Lower lobe of right lung (tissue), 2 donors: ENCODE measurements around the gene MRPL20. TPM values are rescaled to one million over a fixed set of nuclear protein-coding genes. Genes with fewer than 3 reads are reported as not detected.

Source experiments
- ATAC-seq, 2 donors: fragments of 200-7000 bp; cut with Tn5 transposase; one replicate each; pipeline ENCODE4 v1.9.1; 2020 to 2022; ENCODE audit warnings: mild to moderate bottlenecking in 2 of 2, moderate library complexity in 2 of 2
- DNase-seq: peaks from one replicate; pipeline ENCODE4 v3.0.0-alpha.2; 2020
- H3K27ac ChIP-seq: fragments of 200-600 bp; one replicate; pipeline ENCODE4 v1.8.0; 2022
- H3K27me3 ChIP-seq: fragments of 200-600 bp; one replicate; pipeline ENCODE4 v1.8.0; 2022; ENCODE audit warnings: low read depth
- H3K36me3 ChIP-seq: fragments of 200-600 bp; one replicate; pipeline ENCODE4 v1.8.0; 2022; ENCODE audit warnings: mild to moderate bottlenecking
- H3K4me1 ChIP-seq: fragments of 200-600 bp; one replicate; pipeline ENCODE4 v1.8.0; 2022
- H3K4me3 ChIP-seq: fragments of 200-600 bp; one replicate; pipeline ENCODE4 v1.8.0; 2022; ENCODE audit warnings: mild to moderate bottlenecking
- H3K9me3 ChIP-seq: fragments of 200-600 bp; one replicate; pipeline ENCODE4 v1.8.0; 2022
- intact Hi-C: fragments of 100-400 bp; cut with DNase I; formaldehyde crosslinking; loops from one replicate; pipeline ENCODE4 v1.11.0; 2022
- total RNA-seq: library from RNA; stranded (reverse); fragmentation: NEBNext Ultra II Directional; extraction: Animal tissue kit (Norgen Biotek cat#: 25700); gene quantifications from one replicate; pipeline ENCODE4 v1.2.1, GENCODE V29; 2021
- TF ChIP-seq, protein P1 (sequence below): fragments of 200-600 bp; IDR thresholded peaks from one replicate; pipeline ENCODE4 v1.8.0; 2022; ENCODE audit warnings: antibody characterized with exemption, mild to moderate bottlenecking
- donor health status: DM: no; HTN: yes; CAD: no; lungs with severe emphysema.

MRPL20 gene
- total RNA-seq, 1 donor from 2014 or later = 79.8 TPM

DNA sequence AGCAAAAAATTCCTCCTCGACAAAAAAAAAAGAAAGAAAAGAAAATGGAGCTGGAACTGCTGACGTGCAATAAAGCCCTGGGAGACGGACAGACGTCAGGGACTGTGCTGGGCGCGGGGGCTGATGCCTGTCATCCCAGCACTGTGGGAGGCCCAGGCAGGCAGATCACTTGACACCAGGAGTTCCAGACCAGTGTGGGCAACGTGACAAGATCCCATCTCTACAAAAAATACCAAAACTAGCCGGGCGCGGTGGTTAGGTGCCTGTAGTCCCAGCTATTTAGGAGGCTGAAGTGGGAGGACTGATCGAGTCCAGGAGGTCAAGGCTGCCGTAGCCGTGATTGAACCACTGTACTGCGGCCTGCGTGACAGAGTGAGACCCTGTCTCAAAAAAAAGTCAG, 17.6 kb upstream of the MRPL20 start:
- H3K4me1 ChIP-seq = peaks cover 8% of the 10 kb centered on the region
- ATAC-seq (no peak), DNase-seq (no peak)
- peaks cover 4% of the 10 kb centered on the region for H3K27me3 ChIP-seq
- TF ChIP-seq, protein P1, sequence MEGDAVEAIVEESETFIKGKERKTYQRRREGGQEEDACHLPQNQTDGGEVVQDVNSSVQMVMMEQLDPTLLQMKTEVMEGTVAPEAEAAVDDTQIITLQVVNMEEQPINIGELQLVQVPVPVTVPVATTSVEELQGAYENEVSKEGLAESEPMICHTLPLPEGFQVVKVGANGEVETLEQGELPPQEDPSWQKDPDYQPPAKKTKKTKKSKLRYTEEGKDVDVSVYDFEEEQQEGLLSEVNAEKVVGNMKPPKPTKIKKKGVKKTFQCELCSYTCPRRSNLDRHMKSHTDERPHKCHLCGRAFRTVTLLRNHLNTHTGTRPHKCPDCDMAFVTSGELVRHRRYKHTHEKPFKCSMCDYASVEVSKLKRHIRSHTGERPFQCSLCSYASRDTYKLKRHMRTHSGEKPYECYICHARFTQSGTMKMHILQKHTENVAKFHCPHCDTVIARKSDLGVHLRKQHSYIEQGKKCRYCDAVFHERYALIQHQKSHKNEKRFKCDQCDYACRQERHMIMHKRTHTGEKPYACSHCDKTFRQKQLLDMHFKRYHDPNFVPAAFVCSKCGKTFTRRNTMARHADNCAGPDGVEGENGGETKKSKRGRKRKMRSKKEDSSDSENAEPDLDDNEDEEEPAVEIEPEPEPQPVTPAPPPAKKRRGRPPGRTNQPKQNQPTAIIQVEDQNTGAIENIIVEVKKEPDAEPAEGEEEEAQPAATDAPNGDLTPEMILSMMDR = no peak
- intact Hi-C loops = no loop called here
- no peaks in the 10 kb centered on the region for H3K9me3 ChIP-seq
- no peak overlapping the region for H3K4me3 ChIP-seq
- H3K27ac ChIP-seq = no peak overlapping the region
- no peaks in the 10 kb centered on the region for H3K36me3 ChIP-seq

DNA sequence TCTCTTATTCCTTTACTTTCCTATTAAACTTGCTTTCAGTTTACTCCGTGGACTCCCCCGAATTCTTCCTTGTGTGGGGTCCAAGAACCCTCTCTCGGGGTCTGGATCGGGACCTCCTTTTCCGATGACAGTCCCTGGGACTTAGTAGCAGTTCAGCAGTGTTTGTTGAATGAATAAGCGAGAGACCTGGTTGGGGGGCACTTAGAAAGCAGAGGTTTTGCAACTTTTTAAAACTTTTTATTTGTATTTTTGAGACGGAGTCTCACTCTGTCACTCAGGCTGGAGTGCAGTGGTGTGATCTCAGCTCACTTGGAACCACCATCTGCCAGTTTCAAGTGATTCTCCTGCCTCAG, 16.1 kb upstream of the MRPL20 start:
- Histone ChIP-seq H3K36me3 (no peaks in the 10 kb centered on the region), H3K27ac (no peak overlapping the region), H3K9me3 (no peaks in the 10 kb centered on the region), H3K27me3 (peaks cover 4% of the 10 kb centered on the region), H3K4me3 (no peak overlapping the region), H3K4me1 (peaks cover 14% of the 10 kb centered on the region)
- TF ChIP-seq, protein P1 = no peak
- no peak for ATAC-seq
- no peak for DNase-seq
- intact Hi-C loops = no loop called here

DNA sequence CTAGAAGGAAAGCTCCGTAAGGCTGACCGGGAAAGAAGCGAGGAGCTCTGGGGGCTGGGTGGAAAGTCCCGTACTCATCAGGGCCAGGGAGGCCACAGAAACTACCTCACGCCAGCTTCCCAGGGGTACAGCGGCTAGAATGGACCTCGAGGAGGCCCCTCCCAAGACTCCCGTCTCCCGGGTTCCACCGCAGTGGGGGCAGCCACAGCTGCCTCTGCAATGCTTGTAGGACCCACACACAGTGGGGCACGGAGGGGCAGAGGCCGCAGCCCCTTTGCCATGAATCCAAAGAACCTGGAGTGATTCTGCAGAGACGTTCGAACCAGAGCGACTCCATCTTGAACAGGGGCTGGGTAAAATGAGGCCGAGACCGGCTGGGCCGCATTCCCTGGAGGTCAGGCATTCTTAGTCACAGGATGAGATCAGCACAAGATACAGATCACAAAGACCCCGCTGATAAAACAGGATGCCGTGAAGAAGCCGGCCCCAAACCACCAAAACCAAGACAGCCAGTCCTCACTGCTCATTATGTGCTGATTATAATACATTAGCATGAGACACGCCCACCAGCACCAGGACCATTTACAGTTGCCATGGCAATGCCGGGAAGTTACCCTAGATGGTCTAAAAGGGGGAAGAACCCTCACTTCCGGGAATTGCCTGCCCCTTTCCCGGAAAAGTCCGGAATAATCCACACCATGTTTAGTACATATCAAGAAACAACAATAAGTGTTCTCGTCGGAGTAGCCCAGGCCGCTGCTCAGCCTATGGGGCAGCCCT, 15.6 kb upstream of the MRPL20 start:
- H3K27ac ChIP-seq = no peak overlapping the region
- H3K9me3 ChIP-seq = no peaks in the 10 kb centered on the region
- no peak for ATAC-seq
- H3K4me3 ChIP-seq = no peak overlapping the region
- H3K36me3 ChIP-seq = no peaks in the 10 kb centered on the region
- intact Hi-C loops = no loop called here
- peaks cover 4% of the 10 kb centered on the region for H3K27me3 ChIP-seq
- DNase-seq = no peak
- TF ChIP-seq, protein P1 = no peak
- H3K4me1 ChIP-seq = peaks cover 14% of the 10 kb centered on the region

DNA sequence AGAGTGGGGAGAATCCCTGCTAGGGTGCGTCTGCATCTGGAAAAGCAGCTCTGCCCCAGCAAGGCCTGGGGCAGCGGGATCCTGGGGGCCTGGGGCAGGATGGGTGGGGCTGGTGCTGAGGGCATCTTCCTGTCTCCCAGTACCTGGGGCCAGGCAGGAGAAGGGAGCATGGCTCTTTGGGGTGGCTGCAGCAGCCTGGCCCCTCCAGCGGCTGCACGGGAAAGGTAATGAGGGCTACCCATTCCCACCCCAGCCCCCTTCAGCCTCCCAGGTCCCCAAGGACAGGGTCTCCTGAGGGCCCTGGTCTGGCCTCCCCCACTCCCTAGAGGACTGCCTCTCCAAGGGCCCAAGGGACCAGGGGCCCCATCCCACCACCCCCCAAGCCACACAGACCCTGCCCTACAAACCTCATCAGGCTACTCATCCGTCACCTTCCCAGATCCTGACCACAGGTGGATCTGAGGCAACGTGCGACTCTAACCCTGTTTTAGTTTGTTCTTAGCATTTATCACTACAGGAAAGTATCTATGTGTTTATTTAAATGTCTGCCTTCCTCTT, 14.9 kb upstream of the MRPL20 start:
- Histone ChIP-seq H3K27me3 (peaks cover 4% of the 10 kb centered on the region), H3K9me3 (no peaks in the 10 kb centered on the region), H3K4me1 (peaks cover 14% of the 10 kb centered on the region), H3K36me3 (no peaks in the 10 kb centered on the region), H3K4me3 (no peak overlapping the region), H3K27ac (peak overlapping the region; percentile 81)
- ATAC-seq (no peak), DNase-seq (no peak)
- TF ChIP-seq, protein P1 = no peak
- intact Hi-C loops = no loop called here

DNA sequence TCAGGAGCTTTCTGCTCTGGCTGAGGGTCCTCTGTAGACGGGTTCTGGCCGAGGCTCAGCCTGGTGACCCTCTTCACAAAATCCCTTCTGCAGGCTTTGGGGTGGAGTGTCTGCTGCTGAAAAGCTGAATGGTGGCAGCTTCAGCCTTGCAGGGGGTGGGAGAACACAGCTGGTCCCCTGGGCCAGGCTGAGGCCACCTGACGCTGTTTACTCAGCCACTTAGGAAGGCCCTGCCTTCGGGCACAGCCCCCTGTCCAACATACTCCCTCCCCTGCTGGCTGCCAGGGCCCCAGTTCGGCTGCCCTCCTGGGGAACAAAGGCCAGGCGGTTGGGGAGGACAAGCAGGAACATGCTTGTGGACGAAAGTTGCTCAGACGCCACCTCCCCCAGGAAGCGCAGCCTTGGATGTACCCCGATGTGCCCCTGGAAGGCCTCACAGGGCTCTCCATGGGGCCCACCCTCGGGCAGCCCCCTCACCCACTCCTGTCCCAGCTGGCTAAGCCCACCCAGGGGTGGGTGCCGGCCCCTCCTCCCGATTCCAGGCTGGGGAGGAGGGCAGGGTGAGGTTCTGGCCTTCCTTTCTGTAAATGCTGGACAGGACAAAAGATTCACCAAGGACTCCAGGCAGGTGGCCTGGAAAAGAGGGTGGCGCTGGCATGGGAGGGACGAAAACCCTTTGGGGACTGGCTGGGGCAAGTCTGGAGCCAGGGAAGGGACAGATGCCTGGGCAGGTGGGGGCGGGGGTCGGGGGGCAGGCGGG, 14.2 kb upstream of the MRPL20 start, which contains the start of gene ANKRD65:
Gene ANKRD65, minus strand, starts transcription at position 130 of the 760 bp plus-strand sequence. CDS start 271 bp downstream, outside the sequence.
- peaks cover 4% of the 10 kb centered on the region for H3K27me3 ChIP-seq
- no peaks in the 10 kb centered on the region for H3K36me3 ChIP-seq
- intact Hi-C loops = no loop called here
- peaks cover 14% of the 10 kb centered on the region for H3K4me1 ChIP-seq
- peak; percentile 84 to 88 for ATAC-seq
- TF ChIP-seq, protein P1 = no peak
- DNase-seq = peak; percentile 80
- peak within 1 kb of the TSS; percentile 48 for H3K4me3 ChIP-seq
- peak within 1 kb of the TSS; percentile 81 for H3K27ac ChIP-seq
- H3K9me3 ChIP-seq = no peaks in the 10 kb centered on the region
